NT2/D1 (cell line): Measurements from ENCODE around the gene ENPEP.
"Not testable (repeated sequence)": the region's sequence is repeated elsewhere in the genome, so short reads cannot be mapped to it uniquely, and the experiment has no call there.

Experiments
- DNase-seq: peaks from one replicate; pipeline ENCODE4 v3.0.0-alpha.2; 2011; ENCODE audit warnings: low read depth, low spot score
- H3K27me3 ChIP-seq: 2 replicates; pipeline ENCODE4 v1.6.0; 2011; ENCODE audit warnings: mild to moderate bottlenecking; ENCODE audit not compliant: insufficient read length, insufficient read depth
- H3K36me3 ChIP-seq: 2 replicates; pipeline ENCODE4 v1.6.1; 2011; ENCODE audit warnings: mild to moderate bottlenecking, low read length, mixed read lengths; ENCODE audit not compliant: insufficient read depth, insufficient read length
- H3K4me1 ChIP-seq: 2 replicates; pipeline ENCODE4 v1.5.1; 2011; ENCODE audit not compliant: insufficient read depth, insufficient read length
- H3K4me3 ChIP-seq: 2 replicates; pipeline ENCODE4 v1.5.1; 2011; ENCODE audit warnings: low read depth; ENCODE audit not compliant: insufficient read length
- H3K9ac ChIP-seq: 2 replicates; pipeline ENCODE4 v1.6.0; 2011; ENCODE audit warnings: low read depth; ENCODE audit not compliant: insufficient read length
- H3K9me3 ChIP-seq: 2 replicates; pipeline ENCODE4 v1.5.1; 2011; ENCODE audit warnings: mild to moderate bottlenecking, low read length; ENCODE audit not compliant: insufficient read depth
- SUZ12 ChIP-seq: IDR thresholded peaks from 2 replicates; pipeline ENCODE4 v1.6.1; 2011; ENCODE audit not compliant: insufficient read length, insufficient read depth; ENCODE audit errors: extremely low read depth
- YY1 ChIP-seq: IDR thresholded peaks from 2 replicates; pipeline ENCODE4 v1.6.1; 2011; ENCODE audit not compliant: insufficient read length, insufficient read depth
- ZNF274 ChIP-seq: IDR thresholded peaks from 2 replicates; pipeline ENCODE4 v1.6.1; 2011; ENCODE audit warnings: mild to moderate bottlenecking, low read depth, low read length

ENPEP gene

DNA sequence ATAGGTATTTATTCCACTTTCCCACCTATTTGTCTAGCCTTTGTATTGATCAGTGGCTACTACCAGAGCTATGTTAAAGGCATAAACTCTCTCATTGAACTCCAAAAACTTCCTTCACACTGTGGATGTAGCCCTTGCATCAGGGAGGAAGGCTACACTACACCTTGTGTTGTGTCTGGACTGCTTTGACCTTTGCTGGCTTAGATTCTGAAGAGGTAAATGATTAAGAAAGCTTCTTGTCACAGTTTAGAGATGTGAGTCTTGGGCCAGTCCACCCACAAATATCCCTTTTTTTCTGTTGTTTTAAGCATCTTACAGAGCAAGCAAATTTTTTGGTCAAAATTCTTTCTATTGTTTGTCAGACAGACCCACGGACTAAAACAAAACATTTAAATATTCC, 1.9 kb downstream of the ENPEP start:
- Histone ChIP-seq H3K4me1 (no peaks in the 10 kb centered on the region), H3K9ac (no peak overlapping the region), H3K27me3 (no peaks in the 10 kb centered on the region), H3K4me3 (no peak overlapping the region), H3K9me3 (no peaks in the 10 kb centered on the region), H3K36me3 (no peaks in the 10 kb centered on the region)
- TF ChIP-seq YY1 (no peak), ZNF274 (no peak)
- no peak for DNase-seq

DNA sequence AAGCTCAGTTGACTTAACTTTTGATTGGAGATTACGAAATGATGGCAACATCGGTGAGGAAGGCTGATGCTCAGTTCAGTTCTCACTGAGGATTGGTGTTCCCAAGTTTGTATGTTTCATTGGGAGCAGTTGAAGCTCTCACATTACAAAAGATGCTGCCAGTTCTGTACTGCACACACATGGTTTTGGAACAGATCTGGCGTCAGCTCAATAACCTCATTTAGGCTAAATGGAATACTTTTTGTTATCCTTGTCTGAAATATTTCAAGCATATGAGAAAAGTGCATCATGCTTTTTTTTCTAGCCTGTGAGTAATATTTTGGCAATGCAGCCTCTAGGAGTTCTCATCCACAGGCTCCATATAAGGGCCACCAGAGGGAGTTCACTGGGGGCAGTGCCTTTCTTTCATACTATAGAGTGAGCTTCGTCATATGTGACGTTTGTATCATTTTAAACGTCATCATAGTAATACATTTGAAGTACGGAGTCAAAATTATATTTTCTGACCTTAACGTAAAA, 4.1 kb downstream of the ENPEP start:
- Histone ChIP-seq H3K36me3 (no peaks in the 10 kb centered on the region), H3K27me3 (no peaks in the 10 kb centered on the region), H3K4me3 (no peak overlapping the region), H3K9ac (no peak overlapping the region), H3K4me1 (no peaks in the 10 kb centered on the region), H3K9me3 (no peaks in the 10 kb centered on the region)
- no peak for DNase-seq
- TF ChIP-seq YY1 (no peak), SUZ12 (no peak), ZNF274 (no peak)

DNA sequence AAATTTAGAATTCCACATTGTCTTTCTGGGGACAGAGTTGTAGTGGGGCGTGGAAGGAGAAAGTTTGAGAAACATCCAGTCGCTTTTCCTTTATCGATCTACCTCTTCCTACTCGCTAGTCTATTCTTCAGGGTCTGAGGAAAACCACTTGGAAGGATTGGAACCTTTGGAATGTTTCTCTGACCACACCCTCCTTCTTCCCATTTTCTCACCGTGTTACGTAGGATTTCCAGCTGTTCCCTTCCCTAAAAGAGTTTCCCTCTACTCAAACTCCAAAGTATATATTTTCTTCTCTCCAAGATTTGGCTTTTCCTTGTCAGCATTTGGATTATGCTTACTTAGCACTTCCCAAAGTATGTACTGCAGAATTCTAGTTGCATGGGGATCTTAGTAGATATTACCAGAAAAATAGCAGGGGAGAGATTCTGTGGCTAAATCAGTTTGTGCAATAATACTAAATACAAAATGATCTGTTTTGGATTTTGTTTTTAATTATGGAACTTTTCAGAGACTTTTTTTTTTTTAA, 4.9 kb downstream of the ENPEP start:
- no peak overlapping the region for H3K9ac ChIP-seq
- TF ChIP-seq ZNF274 (no peak), YY1 (no peak), SUZ12 (no peak)
- H3K36me3 ChIP-seq: no peaks in the 10 kb centered on the region
- H3K27me3 ChIP-seq: no peaks in the 10 kb centered on the region
- H3K4me3 ChIP-seq: no peak overlapping the region
- DNase-seq: no peak
- no peaks in the 10 kb centered on the region for H3K4me1 ChIP-seq
- H3K9me3 ChIP-seq: no peaks in the 10 kb centered on the region

DNA sequence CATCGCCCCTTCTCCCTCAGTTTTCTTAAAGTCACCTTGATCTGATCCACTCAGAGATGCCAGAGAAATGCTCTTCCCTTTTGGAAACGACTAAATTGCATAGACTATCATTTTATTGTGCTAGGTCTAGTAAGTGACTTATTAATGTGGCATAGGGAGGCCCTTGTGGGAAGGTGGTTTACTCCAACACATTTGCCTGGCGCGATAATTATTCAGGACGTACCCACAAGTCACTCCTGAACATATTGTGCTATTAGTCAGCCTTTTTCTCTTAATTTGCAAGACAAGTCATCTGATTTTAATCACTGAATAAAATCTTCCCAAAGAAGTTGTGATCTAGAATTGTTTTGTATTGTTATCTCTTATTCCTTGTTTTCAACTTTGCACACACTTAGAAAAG, 7.6 kb downstream of the ENPEP start:
- no peak for DNase-seq
- no peak for TF ChIP-seq SUZ12
- TF ChIP-seq YY1: no peak
- TF ChIP-seq ZNF274: no peak
- H3K27me3 ChIP-seq: no peaks in the 10 kb centered on the region
- H3K4me3 ChIP-seq: no peak overlapping the region
- no peak overlapping the region for H3K9ac ChIP-seq
- H3K4me1 ChIP-seq: no peaks in the 10 kb centered on the region
- no peaks in the 10 kb centered on the region for H3K36me3 ChIP-seq
- no peaks in the 10 kb centered on the region for H3K9me3 ChIP-seq

GRCh38 chr4:110484029-110484428, 8.1 kb downstream of the ENPEP start:
- no peak overlapping the region for H3K9ac ChIP-seq
- no peaks in the 10 kb centered on the region for H3K36me3 ChIP-seq
- H3K27me3 ChIP-seq: no peaks in the 10 kb centered on the region
- H3K9me3 ChIP-seq: no peaks in the 10 kb centered on the region
- DNase-seq: no peak
- TF ChIP-seq YY1 (no peak), SUZ12 (no peak), ZNF274 (no peak)
- no peaks in the 10 kb centered on the region for H3K4me1 ChIP-seq
- no peak overlapping the region for H3K4me3 ChIP-seq

DNA sequence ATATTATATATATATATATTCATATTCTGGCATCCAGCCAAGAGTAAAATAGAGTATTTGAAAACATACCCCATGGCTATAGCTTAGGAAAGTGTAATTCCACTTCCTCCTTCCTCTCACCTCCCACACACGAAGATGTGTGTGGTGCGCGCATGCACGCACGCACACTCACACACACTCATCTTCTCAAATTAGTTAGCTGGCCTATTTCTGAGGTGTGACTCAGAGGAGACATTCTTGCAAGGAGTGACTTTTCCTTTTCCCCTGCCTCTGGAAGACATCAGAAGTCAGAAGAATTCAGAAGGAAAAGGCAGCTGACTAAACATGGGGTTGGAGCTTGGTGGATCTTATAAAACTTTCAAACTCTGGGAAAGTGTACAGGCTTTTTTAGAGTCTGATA, 8.8 kb downstream of the ENPEP start:
- Histone ChIP-seq H3K9me3 (no peaks in the 10 kb centered on the region), H3K4me3 (no peak overlapping the region), H3K27me3 (no peaks in the 10 kb centered on the region), H3K36me3 (no peaks in the 10 kb centered on the region), H3K9ac (no peak overlapping the region), H3K4me1 (no peaks in the 10 kb centered on the region)
- TF ChIP-seq ZNF274 (no peak), YY1 (no peak), SUZ12 (no peak)
- no peak for DNase-seq

DNA sequence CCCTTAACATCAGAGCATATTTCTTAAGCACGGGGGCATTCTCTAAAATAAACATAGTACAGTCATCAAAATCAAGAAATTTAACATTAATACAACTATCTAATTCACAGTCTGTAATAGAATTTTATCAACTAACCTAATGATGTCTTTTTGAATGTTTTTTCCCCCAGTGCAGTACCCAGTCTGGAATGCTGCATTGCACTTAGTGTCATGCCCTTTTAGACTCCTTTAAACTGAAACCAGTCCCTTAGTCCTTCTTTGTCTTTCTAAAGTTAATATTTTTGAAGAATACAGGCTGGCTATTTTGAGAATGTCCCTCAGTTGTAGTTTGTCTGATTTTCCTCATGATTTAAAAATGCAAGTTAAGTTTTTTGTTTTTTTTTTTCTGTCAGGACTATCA, 9.5 kb downstream of the ENPEP start:
- Histone ChIP-seq H3K4me1 (no peaks in the 10 kb centered on the region), H3K4me3 (no peak overlapping the region), H3K27me3 (no peaks in the 10 kb centered on the region), H3K9ac (no peak overlapping the region), H3K9me3 (no peaks in the 10 kb centered on the region), H3K36me3 (no peaks in the 10 kb centered on the region)
- no peak for DNase-seq
- no peak for TF ChIP-seq SUZ12
- no peak for TF ChIP-seq YY1
- TF ChIP-seq ZNF274: no peak

DNA sequence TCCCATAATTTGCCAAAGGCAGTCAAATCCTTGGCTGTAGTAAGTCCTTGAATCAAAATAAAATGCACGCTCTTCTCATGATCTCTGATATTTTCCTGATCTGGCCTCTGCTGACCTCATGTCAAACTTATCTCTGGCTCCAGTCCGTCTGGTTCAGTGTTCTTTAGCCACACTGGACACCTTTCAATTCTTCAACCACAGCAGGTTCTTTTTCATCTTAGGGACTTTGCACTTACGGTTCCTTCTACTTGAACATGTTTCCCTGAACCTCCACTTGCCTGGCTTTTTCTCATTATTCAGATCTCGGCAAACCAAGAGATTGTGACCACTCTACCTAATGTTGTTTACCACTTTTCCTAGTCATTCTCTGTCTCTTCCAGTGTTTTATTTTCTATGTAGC, 10.3 kb downstream of the ENPEP start:
- H3K27me3 ChIP-seq: no peaks in the 10 kb centered on the region
- H3K4me1 ChIP-seq: no peaks in the 10 kb centered on the region
- no peaks in the 10 kb centered on the region for H3K9me3 ChIP-seq
- no peaks in the 10 kb centered on the region for H3K36me3 ChIP-seq
- no peak for DNase-seq
- H3K9ac ChIP-seq: no peak overlapping the region
- H3K4me3 ChIP-seq: no peak overlapping the region
- TF ChIP-seq ZNF274: no peak
- no peak for TF ChIP-seq SUZ12
- TF ChIP-seq YY1: no peak

GRCh38 chr4:110486850-110487249, 10.9 kb downstream of the ENPEP start:
- not testable (repeated sequence) for H3K27me3 ChIP-seq, DNase-seq, H3K36me3 ChIP-seq, H3K9me3 ChIP-seq, H3K9ac ChIP-seq, H3K4me3 ChIP-seq, H3K4me1 ChIP-seq
